H9 (cell line): ENCODE data around the gene MNAT1. TPM values are rescaled to one million over a fixed set of nuclear protein-coding genes. Genes with fewer than 3 reads are reported as not detected.

Source experiments
- DNase-seq: peaks from one replicate; pipeline ENCODE4 v3.0.0-alpha.2; 2017
- H2AFZ ChIP-seq: one replicate; pipeline ENCODE4 v1.6.1; 2013; ENCODE audit warnings: mild to moderate bottlenecking, low read length, control low read depth, moderate library complexity
- H2AK5ac ChIP-seq: 2 replicates; pipeline ENCODE4 v1.6.1; 2013; ENCODE audit warnings: low read length, control low read depth, mixed read lengths; ENCODE audit not compliant: insufficient read length
- H2BK120ac ChIP-seq: one replicate; pipeline ENCODE4 v1.6.1; 2013; ENCODE audit warnings: low read depth, mild to moderate bottlenecking, low read length, control low read depth, inconsistent platforms; ENCODE audit not compliant: poor library complexity, severe bottlenecking
- H2BK12ac ChIP-seq: 2 replicates; pipeline ENCODE4 v1.6.1; 2013; ENCODE audit warnings: low read length, control low read depth, mixed read lengths, low read depth; ENCODE audit not compliant: insufficient read length
- H2BK15ac ChIP-seq: 2 replicates; pipeline ENCODE4 v1.6.1; 2013; ENCODE audit warnings: low read depth, low read length, control low read depth
- H2BK20ac ChIP-seq: one replicate; pipeline ENCODE4 v1.6.1; 2013; ENCODE audit warnings: low read depth, mild to moderate bottlenecking, low read length, control low read depth, inconsistent platforms; ENCODE audit not compliant: poor library complexity, severe bottlenecking
- H2BK5ac ChIP-seq: 2 replicates; pipeline ENCODE4 v1.6.1; 2013; ENCODE audit warnings: low read length, control low read depth, mixed read lengths; ENCODE audit not compliant: insufficient read length
- H3K14ac ChIP-seq: 2 replicates; pipeline ENCODE4 v1.6.1; 2013; ENCODE audit warnings: low read length, control low read depth; ENCODE audit not compliant: insufficient read depth
- H3K18ac ChIP-seq: 2 replicates; pipeline ENCODE4 v1.6.1; 2013; ENCODE audit warnings: low read depth, mild to moderate bottlenecking, mixed read lengths, low read length, control low read depth; ENCODE audit not compliant: insufficient read length
- H3K23ac ChIP-seq: 2 replicates; pipeline ENCODE4 v1.6.1; 2013; ENCODE audit warnings: low read length, control low read depth, mixed read lengths, low read depth; ENCODE audit not compliant: insufficient read length
- H3K23me2 ChIP-seq: 2 replicates; pipeline ENCODE4 v1.6.1; 2013; ENCODE audit warnings: low read depth, mild to moderate bottlenecking, mixed read lengths, low read length, control low read depth; ENCODE audit not compliant: insufficient read length, poor library complexity, severe bottlenecking
- H3K27ac ChIP-seq: 2 replicates; pipeline ENCODE4 v1.5.1; 2013; ENCODE audit warnings: low read length, control low read depth, mixed read lengths, low read depth; ENCODE audit not compliant: insufficient read length
- H3K27me3 ChIP-seq: 2 replicates; pipeline ENCODE4 v1.6.1; 2013; ENCODE audit warnings: low read length, control low read depth, inconsistent platforms; ENCODE audit not compliant: insufficient read depth
- H3K4ac ChIP-seq: 2 replicates; pipeline ENCODE4 v1.6.1; 2013; ENCODE audit warnings: low read depth, mild to moderate bottlenecking, control low read depth, inconsistent platforms, low read length, moderate library complexity
- H3K4me1 ChIP-seq: 2 replicates; pipeline ENCODE4 v1.6.1; 2013; ENCODE audit warnings: low read length, control low read depth, inconsistent platforms; ENCODE audit not compliant: insufficient read depth
- H3K4me2 ChIP-seq: 2 replicates; pipeline ENCODE4 v1.6.1; 2013; ENCODE audit warnings: low read length, control low read depth, mixed read lengths; ENCODE audit not compliant: insufficient read length, insufficient read depth
- H3K56ac ChIP-seq: 2 replicates; pipeline ENCODE4 v1.6.1; 2013; ENCODE audit warnings: low read depth, mild to moderate bottlenecking, mixed read lengths, low read length, control low read depth; ENCODE audit not compliant: insufficient read length
- H3K79me1 ChIP-seq: 2 replicates; pipeline ENCODE4 v1.6.1; 2013; ENCODE audit warnings: low read depth, mild to moderate bottlenecking, moderate library complexity, low read length, control low read depth, inconsistent platforms; ENCODE audit not compliant: insufficient read depth, poor library complexity, severe bottlenecking
- H3K79me2 ChIP-seq: 2 replicates; pipeline ENCODE4 v1.6.1; 2013; ENCODE audit warnings: low read length, control low read depth, inconsistent platforms; ENCODE audit not compliant: insufficient read depth
- H3K9ac ChIP-seq: 2 replicates; pipeline ENCODE4 v1.6.1; 2013; ENCODE audit warnings: low read length, control low read depth, mixed read lengths; ENCODE audit not compliant: insufficient read length; ENCODE audit errors: extremely low read depth
- H3K9me3 ChIP-seq: one replicate; pipeline ENCODE4 v1.6.1; 2013; ENCODE audit warnings: low read depth, low read length, inconsistent platforms; ENCODE audit not compliant: control insufficient read depth
- H3T11ph ChIP-seq: one replicate; pipeline ENCODE4 v1.6.1; 2013; ENCODE audit warnings: mild to moderate bottlenecking, low read length, control low read depth, inconsistent platforms
- H4K20me1 ChIP-seq: one replicate; pipeline ENCODE4 v1.6.1; 2013; ENCODE audit not compliant: control insufficient read depth, insufficient read length, insufficient read depth
- H4K5ac ChIP-seq: 2 replicates; pipeline ENCODE4 v1.6.1; 2013; ENCODE audit warnings: low read depth, mild to moderate bottlenecking, mixed read lengths, low read length, control low read depth; ENCODE audit not compliant: insufficient read length
- H4K8ac ChIP-seq: replicated peaks from 2 replicates; pipeline ENCODE4 v1.6.1; 2013; ENCODE audit warnings: low read length, control low read depth, mixed read lengths, low read depth; ENCODE audit not compliant: insufficient read length
- H4K91ac ChIP-seq: 2 replicates; pipeline ENCODE4 v1.6.1; 2013; ENCODE audit warnings: low read depth, mild to moderate bottlenecking, moderate library complexity, mixed read lengths, low read length, control low read depth; ENCODE audit not compliant: insufficient read length
- H3K27ac Mint-ChIP-seq, 3 experiments: 2 replicates in 2 of 3; 3 replicates in 1 of 3; pipeline ENCODE4 v1.8.0; 2020 to 2021; ENCODE audit warnings: mixed read lengths in 3 of 3, mild to moderate bottlenecking in 1 of 3, moderate library complexity in 1 of 3
- H3K27me3 Mint-ChIP-seq: 2 replicates; pipeline ENCODE4 v1.8.0; 2021; ENCODE audit warnings: low read depth, mild to moderate bottlenecking, moderate library complexity, mixed read lengths
- H3K36me3 Mint-ChIP-seq, 3 experiments: 2 replicates in 2 of 3; 3 replicates in 1 of 3; pipeline ENCODE4 v1.8.0; 2020 to 2021; ENCODE audit warnings: low read depth in 3 of 3, mixed read lengths in 3 of 3; ENCODE audit not compliant: insufficient read depth in 1 of 3
- H3K4me1 Mint-ChIP-seq, 2 experiments: 2 replicates each; pipeline ENCODE4 v1.8.0; 2020; ENCODE audit warnings: mixed read lengths in 2 of 2
- H3K4me3 Mint-ChIP-seq, 2 experiments: 2 replicates in 1 of 2; 3 replicates in 1 of 2; pipeline ENCODE4 v1.8.0; 2020 to 2021; ENCODE audit warnings: mild to moderate bottlenecking in 2 of 2, mixed read lengths in 2 of 2, moderate library complexity in 1 of 2
- H3K9me3 Mint-ChIP-seq, 2 experiments: 2 replicates in 1 of 2; 3 replicates in 1 of 2; pipeline ENCODE4 v1.8.0; 2020; ENCODE audit warnings: mild to moderate bottlenecking in 2 of 2, mixed read lengths in 2 of 2, moderate library complexity in 1 of 2
- WGBS: extraction: QIAGEN DNeasy Blood & Tissue Kit; methylation state at CpG from one replicate; pipeline ENCODE4 v1.1.7; 2013; ENCODE audit warnings: missing lambda C conversion rate, low lambda C conversion rate, mixed read lengths; ENCODE audit not compliant: insufficient read length; ENCODE audit errors: extremely low coverage; 5-methylcytosine and 5-hydroxymethylcytosine counted together
- total RNA-seq: library from RNA; stranded (reverse); gene quantifications from 2 replicates; pipeline ENCODE4 v1.2.1, GENCODE V29; 2021
- TF ChIP-seq, protein P1 (sequence below): fragments of 200-600 bp; sonication (generic); conservative IDR thresholded peaks from 3 replicates; pipeline ENCODE4 v1.8.0; 2021; ENCODE audit warnings: antibody characterized with exemption, mild to moderate bottlenecking

MNAT1 gene
- total RNA-seq, 1 experiment from 2014 or later, result 43.1 TPM

DNA sequence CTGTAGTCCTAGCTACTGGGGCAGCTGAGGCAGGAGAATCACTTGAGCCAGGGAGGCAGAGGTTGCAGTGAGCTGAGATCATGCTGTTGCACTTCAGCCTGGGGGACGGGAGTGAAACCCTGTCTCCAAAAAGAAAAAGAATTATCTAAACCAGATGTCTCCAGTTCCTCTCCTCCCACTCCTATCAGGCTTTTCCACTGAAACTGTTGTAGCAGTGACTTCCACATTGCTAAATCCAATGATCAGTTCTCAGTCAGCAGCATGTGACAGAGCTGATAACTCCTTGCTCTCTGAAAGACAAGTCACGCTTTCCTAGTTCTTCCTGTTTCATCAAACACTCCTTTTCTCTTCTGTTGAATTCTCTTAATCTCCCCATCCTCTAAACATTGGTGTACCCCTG lies 255.0 kb downstream of the MNAT1 start:
- Histone ChIP-seq H3K4ac (no peak overlapping the region), H3K9ac (no peak overlapping the region), H3K4me1 (no peaks in the 10 kb centered on the region), H3K27me3 (no peaks in the 10 kb centered on the region), H3K79me2 (no peaks in the 10 kb centered on the region; the same call in 1 of the 2 replicates), H3K14ac (no peak overlapping the region), H4K20me1 (no peaks in the 10 kb centered on the region), H3K23ac (no peak overlapping the region), H2BK12ac (no peak overlapping the region), H3K23me2 (no peaks in the 10 kb centered on the region), H2BK20ac (no peak overlapping the region), H3T11ph (no peak overlapping the region), H3K27ac (no peak overlapping the region), H2BK15ac (no peak overlapping the region), H2AFZ (no peak overlapping the region), H3K79me1 (peaks cover 3% of the 10 kb centered on the region), H2BK5ac (no peak overlapping the region), H3K9me3 (no peaks in the 10 kb centered on the region), H3K18ac (no peak overlapping the region), H4K91ac (no peak overlapping the region), H2BK120ac (no peak overlapping the region), H3K56ac (no peak overlapping the region), H3K4me2 (no peak overlapping the region), H2AK5ac (no peak overlapping the region), H4K8ac (no peak overlapping the region), H4K5ac (no peak overlapping the region)
- WGBS, result no CpG with 5 or more reads among the region's 2 CpGs
- Mint-ChIP-seq H3K27ac (no peak overlapping the region), H3K36me3 (peaks cover 0 to 13% (median 0%) of the 10 kb centered on the region in 3 experiments; a peak in 3 of 7 replicates), H3K4me1 (no peaks in the 10 kb centered on the region), H3K9me3 (no peaks in the 10 kb centered on the region), H3K27me3 (no peaks in the 10 kb centered on the region), H3K4me3 (no peak overlapping the region)
- no peak for DNase-seq
- TF ChIP-seq, protein P1, sequence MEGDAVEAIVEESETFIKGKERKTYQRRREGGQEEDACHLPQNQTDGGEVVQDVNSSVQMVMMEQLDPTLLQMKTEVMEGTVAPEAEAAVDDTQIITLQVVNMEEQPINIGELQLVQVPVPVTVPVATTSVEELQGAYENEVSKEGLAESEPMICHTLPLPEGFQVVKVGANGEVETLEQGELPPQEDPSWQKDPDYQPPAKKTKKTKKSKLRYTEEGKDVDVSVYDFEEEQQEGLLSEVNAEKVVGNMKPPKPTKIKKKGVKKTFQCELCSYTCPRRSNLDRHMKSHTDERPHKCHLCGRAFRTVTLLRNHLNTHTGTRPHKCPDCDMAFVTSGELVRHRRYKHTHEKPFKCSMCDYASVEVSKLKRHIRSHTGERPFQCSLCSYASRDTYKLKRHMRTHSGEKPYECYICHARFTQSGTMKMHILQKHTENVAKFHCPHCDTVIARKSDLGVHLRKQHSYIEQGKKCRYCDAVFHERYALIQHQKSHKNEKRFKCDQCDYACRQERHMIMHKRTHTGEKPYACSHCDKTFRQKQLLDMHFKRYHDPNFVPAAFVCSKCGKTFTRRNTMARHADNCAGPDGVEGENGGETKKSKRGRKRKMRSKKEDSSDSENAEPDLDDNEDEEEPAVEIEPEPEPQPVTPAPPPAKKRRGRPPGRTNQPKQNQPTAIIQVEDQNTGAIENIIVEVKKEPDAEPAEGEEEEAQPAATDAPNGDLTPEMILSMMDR, result no peak
